Adipocyte (in vitro differentiated cells): ENCODE data around the gene WDR72.

Experiments
- DNase-seq: peaks from one replicate; pipeline ENCODE4 v3.0.0-alpha.2; 2015; ENCODE audit warnings: low read depth
- H3K27me3 ChIP-seq: replicated peaks from 2 replicates; pipeline ENCODE4 v1.7.0; 2013; ENCODE audit warnings: mild to moderate bottlenecking, low read length, moderate library complexity; ENCODE audit not compliant: control insufficient read depth, insufficient read depth
- H3K36me3 ChIP-seq: 2 replicates; pipeline ENCODE4 v1.7.0; 2013; ENCODE audit warnings: low read length, mild to moderate bottlenecking, moderate library complexity; ENCODE audit not compliant: control insufficient read depth, insufficient read depth, severe bottlenecking
- H3K4me1 ChIP-seq: 2 replicates; pipeline ENCODE4 v1.7.0; 2013; ENCODE audit warnings: mild to moderate bottlenecking, low read length, moderate library complexity; ENCODE audit not compliant: control insufficient read depth, insufficient read depth
- H3K4me3 ChIP-seq: 2 replicates; pipeline ENCODE4 v1.7.0; 2013; ENCODE audit warnings: mild to moderate bottlenecking, low read length, moderate library complexity
- H3K9ac ChIP-seq: 2 replicates; pipeline ENCODE4 v1.7.0; 2013; ENCODE audit warnings: mild to moderate bottlenecking, low read length, moderate library complexity
- H3K9me3 ChIP-seq: 2 replicates; pipeline ENCODE4 v1.7.0; 2013; ENCODE audit warnings: mild to moderate bottlenecking, low read length, moderate library complexity; ENCODE audit not compliant: control insufficient read depth

The WDR72 gene

GRCh38 chr15:53530761-53531160 is 228.7 kb downstream of the WDR72 start:
- no peaks in the 10 kb centered on the region for H3K27me3 ChIP-seq
- DNase-seq: no peak
- no peaks in the 10 kb centered on the region for H3K36me3 ChIP-seq
- no peak overlapping the region for H3K4me3 ChIP-seq
- H3K4me1 ChIP-seq: no peaks in the 10 kb centered on the region
- no peaks in the 10 kb centered on the region for H3K9me3 ChIP-seq
- no peak overlapping the region for H3K9ac ChIP-seq

GRCh38 chr15:53527996-53528395 is 231.5 kb downstream of the WDR72 start:
- no peak for DNase-seq
- Histone ChIP-seq H3K9ac (no peak overlapping the region), H3K9me3 (no peaks in the 10 kb centered on the region), H3K4me3 (no peak overlapping the region), H3K36me3 (no peaks in the 10 kb centered on the region), H3K27me3 (no peaks in the 10 kb centered on the region), H3K4me1 (no peaks in the 10 kb centered on the region)

- Histone ChIP-seq H3K9me3 (no peaks in the 10 kb centered on the region), H3K4me3 (no peak overlapping the region), H3K36me3 (no peaks in the 10 kb centered on the region), H3K9ac (no peak overlapping the region), H3K4me1 (no peaks in the 10 kb centered on the region), H3K27me3 (no peaks in the 10 kb centered on the region)
- no peak for DNase-seq
Observed at GRCh38 chr15:53525894-53526293, 233.6 kb downstream of the WDR72 start.

GRCh38 chr15:53522991-53523390 is 236.5 kb downstream of the WDR72 start:
- Histone ChIP-seq H3K9me3 (no peaks in the 10 kb centered on the region), H3K4me3 (no peak overlapping the region), H3K9ac (no peak overlapping the region), H3K27me3 (no peaks in the 10 kb centered on the region), H3K36me3 (no peaks in the 10 kb centered on the region), H3K4me1 (no peaks in the 10 kb centered on the region)
- no peak for DNase-seq

- DNase-seq: no peak
Observed at GRCh38 chr15:53520996-53521395, 238.5 kb downstream of the WDR72 start.

GRCh38 chr15:53513431-53513830 is 246.0 kb downstream of the WDR72 start:
- Histone ChIP-seq H3K4me1 (no peaks in the 10 kb centered on the region), H3K27me3 (no peaks in the 10 kb centered on the region), H3K36me3 (no peaks in the 10 kb centered on the region), H3K9ac (no peak overlapping the region), H3K4me3 (no peak overlapping the region), H3K9me3 (no peaks in the 10 kb centered on the region)
- no peak for DNase-seq

More at GRCh38 chr15:53520996-53521395, 238.5 kb downstream of the WDR72 start:
- Histone ChIP-seq H3K4me1 (no peaks in the 10 kb centered on the region), H3K9me3 (no peaks in the 10 kb centered on the region), H3K36me3 (no peaks in the 10 kb centered on the region), H3K9ac (no peak overlapping the region), H3K27me3 (no peaks in the 10 kb centered on the region), H3K4me3 (no peak overlapping the region)

GRCh38 chr15:53512029-53512428 is 247.4 kb downstream of the WDR72 start:
- Histone ChIP-seq H3K4me3 (no peak overlapping the region), H3K9ac (no peak overlapping the region), H3K27me3 (no peaks in the 10 kb centered on the region), H3K9me3 (no peaks in the 10 kb centered on the region), H3K4me1 (no peaks in the 10 kb centered on the region), H3K36me3 (no peaks in the 10 kb centered on the region)
- no peak for DNase-seq

- Histone ChIP-seq H3K9ac (no peak overlapping the region), H3K36me3 (no peaks in the 10 kb centered on the region), H3K4me1 (no peaks in the 10 kb centered on the region), H3K9me3 (no peaks in the 10 kb centered on the region), H3K4me3 (no peak overlapping the region), H3K27me3 (no peaks in the 10 kb centered on the region)
- no peak for DNase-seq
Observed at GRCh38 chr15:53511175-53511574, 248.3 kb downstream of the WDR72 start.

- no peaks in the 10 kb centered on the region for H3K9me3 ChIP-seq
- H3K27me3 ChIP-seq: no peaks in the 10 kb centered on the region
- no peak overlapping the region for H3K4me3 ChIP-seq
- no peaks in the 10 kb centered on the region for H3K36me3 ChIP-seq
- no peaks in the 10 kb centered on the region for H3K4me1 ChIP-seq
- no peak for DNase-seq
- no peak overlapping the region for H3K9ac ChIP-seq
Observed at GRCh38 chr15:53506370-53506769, 253.1 kb downstream of the WDR72 start.

- Histone ChIP-seq H3K4me1 (no peaks in the 10 kb centered on the region), H3K36me3 (no peaks in the 10 kb centered on the region), H3K9me3 (no peaks in the 10 kb centered on the region), H3K4me3 (no peak overlapping the region), H3K27me3 (no peaks in the 10 kb centered on the region), H3K9ac (no peak overlapping the region)
- DNase-seq: no peak
Observed at GRCh38 chr15:53498996-53499395, 260.5 kb downstream of the WDR72 start.

GRCh38 chr15:53490341-53490740 is 269.1 kb downstream of the WDR72 start:
- H3K9me3 ChIP-seq: no peaks in the 10 kb centered on the region
- no peak for DNase-seq
- H3K9ac ChIP-seq: no peak overlapping the region

GRCh38 chr15:53482055-53482454 is 277.4 kb downstream of the WDR72 start:
- no peaks in the 10 kb centered on the region for H3K36me3 ChIP-seq
- H3K9me3 ChIP-seq: no peaks in the 10 kb centered on the region
- no peak for DNase-seq
- H3K27me3 ChIP-seq: no peaks in the 10 kb centered on the region
- no peak overlapping the region for H3K9ac ChIP-seq
- H3K4me3 ChIP-seq: no peak overlapping the region
- no peaks in the 10 kb centered on the region for H3K4me1 ChIP-seq

More at GRCh38 chr15:53490341-53490740, 269.1 kb downstream of the WDR72 start:
- H3K4me1 ChIP-seq: no peaks in the 10 kb centered on the region
- H3K36me3 ChIP-seq: no peaks in the 10 kb centered on the region
- H3K4me3 ChIP-seq: no peak overlapping the region
- no peaks in the 10 kb centered on the region for H3K27me3 ChIP-seq
